ENCODE results near the gene SND1. TPM values are rescaled to one million over a fixed set of nuclear protein-coding genes. Genes with fewer than 3 reads are reported as not detected.

SND1 gene
- total and polyA plus RNA-seq, 12 donors = 58.9 to 266 (median 132) TPM

DNA sequence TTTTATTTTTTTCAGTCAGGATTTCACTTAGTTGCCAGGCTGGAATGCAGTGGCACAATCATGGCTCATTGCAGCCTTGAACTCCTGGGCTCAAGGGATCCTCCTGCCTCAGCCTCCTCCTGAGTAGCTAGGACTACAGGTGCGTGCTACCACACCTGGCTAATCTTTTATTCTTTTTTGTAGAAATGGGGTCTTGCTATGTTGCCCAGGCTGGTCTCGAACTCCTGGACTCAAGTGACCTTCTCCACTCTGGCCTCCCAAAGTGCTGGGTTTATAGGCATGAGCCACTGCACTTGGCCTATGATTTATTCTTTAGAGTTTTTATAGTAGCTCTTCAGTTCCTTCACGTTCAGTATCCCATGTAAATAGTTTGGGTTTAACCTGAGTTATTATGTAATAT, 5.5 kb downstream of the SND1 start:
- Histone ChIP-seq H3K9me3 (replicated peaks in 1 of 3) (no peaks in the 10 kb centered on the region), H3K36me3 (replicated peaks in 1 of 2) (no peaks in the 10 kb centered on the region), H3K27me3 (no peaks in the 10 kb centered on the region), H3K4me3 (no peak overlapping the region), H3K27ac (no peak overlapping the region), H3K4me1 (replicated peaks in 1 of 2) (peaks cover 12 to 43% of the 10 kb centered on the region in 2 donors)
- 87 to 97% (median 90%) methylated on average over 3 of the region's 3 CpGs for WGBS, 4 donors
- intact Hi-C loops (cut with DNase I) = no loop called here
- no peak for TF ChIP-seq POLR2A (IDR thresholded peaks at IDR 0.05)
- TF ChIP-seq, protein P1, sequence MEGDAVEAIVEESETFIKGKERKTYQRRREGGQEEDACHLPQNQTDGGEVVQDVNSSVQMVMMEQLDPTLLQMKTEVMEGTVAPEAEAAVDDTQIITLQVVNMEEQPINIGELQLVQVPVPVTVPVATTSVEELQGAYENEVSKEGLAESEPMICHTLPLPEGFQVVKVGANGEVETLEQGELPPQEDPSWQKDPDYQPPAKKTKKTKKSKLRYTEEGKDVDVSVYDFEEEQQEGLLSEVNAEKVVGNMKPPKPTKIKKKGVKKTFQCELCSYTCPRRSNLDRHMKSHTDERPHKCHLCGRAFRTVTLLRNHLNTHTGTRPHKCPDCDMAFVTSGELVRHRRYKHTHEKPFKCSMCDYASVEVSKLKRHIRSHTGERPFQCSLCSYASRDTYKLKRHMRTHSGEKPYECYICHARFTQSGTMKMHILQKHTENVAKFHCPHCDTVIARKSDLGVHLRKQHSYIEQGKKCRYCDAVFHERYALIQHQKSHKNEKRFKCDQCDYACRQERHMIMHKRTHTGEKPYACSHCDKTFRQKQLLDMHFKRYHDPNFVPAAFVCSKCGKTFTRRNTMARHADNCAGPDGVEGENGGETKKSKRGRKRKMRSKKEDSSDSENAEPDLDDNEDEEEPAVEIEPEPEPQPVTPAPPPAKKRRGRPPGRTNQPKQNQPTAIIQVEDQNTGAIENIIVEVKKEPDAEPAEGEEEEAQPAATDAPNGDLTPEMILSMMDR (IDR thresholded peaks at IDR 0.05) = no peak
- no peak for DNase-seq

DNA sequence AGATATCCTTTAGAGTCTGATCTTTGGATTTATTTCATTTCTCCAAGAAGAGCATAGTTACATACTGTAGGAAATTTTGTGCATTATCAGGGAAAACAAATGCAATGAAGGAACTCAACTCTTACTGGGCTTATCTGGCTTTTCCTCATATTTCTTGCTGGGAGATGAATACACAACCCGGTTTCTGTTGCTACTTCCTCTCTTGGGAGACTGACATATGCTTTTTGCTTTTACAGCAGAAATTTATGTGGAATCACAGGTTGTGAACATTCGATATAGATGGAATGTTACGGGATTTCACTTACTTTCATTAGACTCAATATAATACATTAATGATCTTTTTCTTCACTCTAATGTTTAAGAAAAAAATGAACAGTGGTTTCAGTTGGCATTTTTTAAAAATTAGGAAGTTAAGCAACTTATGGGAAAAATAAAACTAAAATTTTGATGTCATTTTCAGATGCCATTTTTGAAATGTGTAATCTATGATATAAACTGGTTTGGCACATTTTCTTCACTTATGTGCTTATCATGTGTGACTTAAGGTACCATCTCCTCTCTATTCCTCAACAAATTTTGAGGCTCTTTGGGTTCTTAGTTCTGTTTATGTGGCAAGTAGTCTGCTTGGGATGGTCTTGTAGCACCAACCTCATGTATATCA, 7.1 kb downstream of the SND1 start:
- no peak overlapping the region for H3K4me3 ChIP-seq
- no peak for DNase-seq
- intact Hi-C loops (cut with DNase I) = no loop called here
- no peaks in the 10 kb centered on the region for H3K36me3 ChIP-seq (replicated peaks in 1 of 2)
- H3K27ac ChIP-seq = no peak overlapping the region
- no peaks in the 10 kb centered on the region for H3K27me3 ChIP-seq
- WGBS, 4 donors = 78 to 85% (median 81%) methylated on average over 3 of the region's 3 CpGs
- peaks cover 0 to 29% of the 10 kb centered on the region in 2 donors for H3K4me1 ChIP-seq (replicated peaks in 1 of 2)
- H3K9me3 ChIP-seq (replicated peaks in 1 of 3) = no peaks in the 10 kb centered on the region
- no peak for TF ChIP-seq POLR2A (IDR thresholded peaks at IDR 0.05)
- TF ChIP-seq, protein P1 (IDR thresholded peaks at IDR 0.05) = no peak

DNA sequence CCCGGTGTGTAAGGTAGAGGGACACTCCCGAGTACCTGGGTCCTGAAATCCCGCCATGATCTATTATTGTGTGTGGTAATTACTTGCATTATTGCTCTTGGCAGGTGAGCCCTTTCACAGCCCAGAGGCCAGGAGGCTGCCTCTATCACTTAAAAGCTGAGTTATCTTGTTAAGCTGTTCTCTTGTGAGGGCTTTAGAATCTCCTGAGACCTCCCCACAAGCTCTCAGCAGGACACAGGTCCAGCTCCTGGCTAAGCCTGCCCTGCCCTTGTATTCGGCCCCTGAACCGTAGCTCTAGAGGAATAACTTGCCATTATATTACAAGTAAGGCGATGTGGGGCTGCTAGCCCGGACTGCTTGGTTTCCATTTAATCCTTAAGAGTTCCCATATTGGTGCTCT, 13.9 kb downstream of the SND1 start:
- peak overlapping the region in 1 of 5 donors; percentile 1 for H3K27ac ChIP-seq
- WGBS, 4 donors = 60 to 78% (median 65%) methylated on average over 7 of the region's 7 CpGs
- H3K27me3 ChIP-seq = no peaks in the 10 kb centered on the region
- peaks cover 5 to 36% of the 10 kb centered on the region in 2 donors for H3K4me1 ChIP-seq (replicated peaks in 1 of 2)
- H3K4me3 ChIP-seq = no peak overlapping the region
- no peaks in the 10 kb centered on the region for H3K36me3 ChIP-seq (replicated peaks in 1 of 2)
- TF ChIP-seq, protein P1 (IDR thresholded peaks at IDR 0.05) = no peak
- no peak for TF ChIP-seq POLR2A (IDR thresholded peaks at IDR 0.05)
- DNase-seq = no peak
- intact Hi-C loops (cut with DNase I) = no loop called here
- H3K9me3 ChIP-seq (replicated peaks in 1 of 3) = no peaks in the 10 kb centered on the region

DNA sequence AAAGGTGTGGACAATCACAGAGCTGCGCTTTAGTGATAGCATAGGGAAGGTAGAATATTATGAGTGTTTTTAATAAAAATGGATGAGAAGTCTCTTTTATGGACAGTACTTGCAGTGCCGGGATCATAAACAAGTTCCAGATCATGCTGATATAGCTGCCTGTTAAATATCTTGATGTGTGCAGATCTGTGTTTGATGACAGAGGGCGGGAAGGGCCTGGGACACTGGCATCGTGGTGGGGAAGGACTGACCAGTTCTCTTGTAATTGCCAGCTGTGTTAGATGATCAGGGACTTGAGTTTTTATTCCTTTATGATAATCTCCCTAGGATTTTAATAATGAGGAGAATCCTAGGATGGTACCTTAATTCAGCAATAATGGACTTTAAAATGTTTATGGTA, 14.6 kb downstream of the SND1 start:
- Histone ChIP-seq H3K36me3 (replicated peaks in 1 of 2) (no peaks in the 10 kb centered on the region), H3K4me1 (replicated peaks in 1 of 2) (peaks cover 5 to 41% of the 10 kb centered on the region in 2 donors), H3K27ac (no peak overlapping the region), H3K9me3 (replicated peaks in 1 of 3) (no peaks in the 10 kb centered on the region), H3K4me3 (no peak overlapping the region), H3K27me3 (no peaks in the 10 kb centered on the region)
- no peak for DNase-seq
- intact Hi-C loops (cut with DNase I) = no loop called here
- 83 to 90% (median 86%) methylated on average over 4 of the region's 4 CpGs for WGBS, 4 donors
- TF ChIP-seq, protein P1 (IDR thresholded peaks at IDR 0.05) = no peak
- no peak for TF ChIP-seq POLR2A (IDR thresholded peaks at IDR 0.05)
